ENCODE results near the gene CMKLR1. TPM values are rescaled to one million over a fixed set of nuclear protein-coding genes. Genes with fewer than 3 reads are reported as not detected.

Gene CMKLR1
- total and polyA plus RNA-seq, 10 of the 15 experiments (the other 5 are each of a cell fraction or from before 2014, with no cell fraction given): 13.8 to 52.3 (median 26.2) TPM

DNA sequence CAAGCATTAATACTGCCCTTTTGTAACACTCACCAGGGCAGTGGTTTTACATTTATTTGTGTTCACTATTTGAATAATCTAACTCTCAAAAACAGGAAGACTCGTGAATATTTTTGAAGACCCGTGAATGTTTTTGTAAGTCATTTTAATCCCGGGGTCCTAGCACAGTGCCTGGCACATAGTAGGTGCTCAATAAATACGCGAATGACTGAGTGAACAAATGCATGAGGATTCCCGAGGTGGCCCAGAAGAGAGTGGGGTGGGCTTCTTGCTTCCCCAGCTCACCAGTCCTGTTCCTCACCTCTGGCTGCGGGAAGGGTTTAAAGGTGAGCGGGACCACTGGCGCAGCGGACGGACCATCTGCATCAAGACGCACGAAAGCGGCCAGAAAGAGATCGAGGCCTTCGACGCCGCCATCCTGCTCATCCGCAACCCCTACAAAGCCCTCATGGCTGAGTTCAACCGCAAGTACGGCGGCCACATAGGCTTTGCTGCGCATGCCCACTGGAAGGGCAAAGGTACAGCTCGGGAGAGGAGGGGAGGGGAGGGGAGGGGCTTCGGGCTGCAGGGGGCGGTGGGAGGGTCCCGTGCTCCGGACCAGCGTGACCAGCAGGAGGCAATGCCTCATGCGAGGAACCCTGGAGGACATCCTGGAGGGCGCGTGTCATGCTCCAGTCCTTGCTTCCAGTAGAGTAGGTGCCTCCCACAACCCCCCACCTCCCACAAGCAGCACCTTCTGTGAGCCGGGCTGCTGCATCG is 98.9 kb downstream of the CMKLR1 start (continued):
- TF ChIP-seq CEBPZ (IDR thresholded peaks at IDR 0.05; ENCODE audit: low read depth, low read length): no peak
- TF ChIP-seq ATF7 (IDR thresholded peaks at IDR 0.05; ENCODE audit: low read depth): no peak
- TF ChIP-seq KDM1A (IDR thresholded peaks at IDR 0.05; ENCODE audit: borderline replicate concordance): no peak
- TF ChIP-seq NKRF (conservative IDR thresholded peaks at IDR 0.05): no peak
- TF ChIP-seq PAX8 (IDR thresholded peaks at IDR 0.05): no peak
- TF ChIP-seq IRF5 (IDR thresholded peaks at IDR 0.05; ENCODE audit: borderline replicate concordance): no peak
- no peak for TF ChIP-seq CREM (IDR thresholded peaks at IDR 0.05; ENCODE audit: low read depth)
